Mammary epithelial cell (primary cell): ENCODE measurements around the gene FAM9C.

ENCODE experiments used
- EZH2 ChIP-seq: IDR thresholded peaks from 2 replicates; pipeline ENCODE4 v1.6.1; 2012; ENCODE audit warnings: low read length, inconsistent platforms, borderline replicate concordance
- TF ChIP-seq, protein P1 (sequence below), 2 donors: IDR thresholded peaks in 1 of 2; conservative IDR thresholded peaks in 1 of 2; 2 replicates each; pipeline ENCODE4 v1.5.1; 2011 to 2012; ENCODE audit warnings: inconsistent platforms in 2 of 2, low read length in 2 of 2, mild to moderate bottlenecking in 2 of 2, control low read depth in 1 of 2, low read depth in 1 of 2; ENCODE audit not compliant: insufficient read depth in 1 of 2; ENCODE audit errors: extremely low read depth in 1 of 2

DNA sequence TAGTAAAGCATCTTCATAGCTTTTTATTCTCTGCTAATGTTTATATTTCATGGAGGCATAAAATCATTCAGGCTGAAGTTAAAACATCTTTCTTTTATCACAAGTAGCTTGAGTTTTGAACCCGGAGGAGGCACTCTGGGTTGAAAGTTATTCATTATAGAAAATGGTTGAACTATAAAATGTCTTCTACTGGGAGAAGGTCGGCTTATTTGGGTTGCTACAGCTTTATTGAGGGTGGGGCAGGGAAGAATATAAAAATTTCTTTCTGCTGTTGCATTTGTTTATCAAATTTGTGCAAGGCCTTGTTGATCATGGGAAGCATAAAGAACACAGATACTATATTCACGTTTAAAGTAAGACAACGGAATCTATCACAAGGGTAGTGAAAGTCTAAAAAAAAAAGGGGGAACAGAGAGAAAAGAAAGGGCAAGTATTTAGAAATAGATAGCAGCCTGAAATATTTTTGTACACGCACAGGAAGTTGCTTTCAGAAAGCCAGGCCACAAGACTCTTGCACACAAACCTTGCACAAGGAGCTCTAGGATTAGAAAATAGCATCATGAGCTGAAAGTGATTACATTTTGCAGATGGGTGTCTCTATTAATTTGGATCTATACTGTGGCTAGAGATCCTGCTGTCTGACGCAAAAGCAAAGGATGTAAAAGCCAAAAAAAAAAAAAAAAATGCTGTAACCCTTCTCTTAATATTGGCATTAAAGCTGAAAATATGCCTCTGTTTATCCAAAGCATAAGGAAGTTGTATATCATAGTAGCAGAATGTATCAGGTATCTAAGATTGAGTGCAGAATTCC is 37.2 kb upstream of the FAM9C start:
- TF ChIP-seq, protein P1, sequence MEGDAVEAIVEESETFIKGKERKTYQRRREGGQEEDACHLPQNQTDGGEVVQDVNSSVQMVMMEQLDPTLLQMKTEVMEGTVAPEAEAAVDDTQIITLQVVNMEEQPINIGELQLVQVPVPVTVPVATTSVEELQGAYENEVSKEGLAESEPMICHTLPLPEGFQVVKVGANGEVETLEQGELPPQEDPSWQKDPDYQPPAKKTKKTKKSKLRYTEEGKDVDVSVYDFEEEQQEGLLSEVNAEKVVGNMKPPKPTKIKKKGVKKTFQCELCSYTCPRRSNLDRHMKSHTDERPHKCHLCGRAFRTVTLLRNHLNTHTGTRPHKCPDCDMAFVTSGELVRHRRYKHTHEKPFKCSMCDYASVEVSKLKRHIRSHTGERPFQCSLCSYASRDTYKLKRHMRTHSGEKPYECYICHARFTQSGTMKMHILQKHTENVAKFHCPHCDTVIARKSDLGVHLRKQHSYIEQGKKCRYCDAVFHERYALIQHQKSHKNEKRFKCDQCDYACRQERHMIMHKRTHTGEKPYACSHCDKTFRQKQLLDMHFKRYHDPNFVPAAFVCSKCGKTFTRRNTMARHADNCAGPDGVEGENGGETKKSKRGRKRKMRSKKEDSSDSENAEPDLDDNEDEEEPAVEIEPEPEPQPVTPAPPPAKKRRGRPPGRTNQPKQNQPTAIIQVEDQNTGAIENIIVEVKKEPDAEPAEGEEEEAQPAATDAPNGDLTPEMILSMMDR (conservative IDR thresholded peaks at IDR 0.05 in 1 of 2, IDR thresholded peaks at IDR 0.05 in 1 of 2; ENCODE audit: extremely low read depth in 1 of 2, insufficient read depth in 1 of 2, low read depth in 1 of 2, low read length in 2 of 2), result no peak
- TF ChIP-seq EZH2, result no peak
